ENCODE data around the gene PIK3CG.
A peak's percentile ranks its signal among the peaks of the same experiment; 100 is the strongest.

The PIK3CG gene

GRCh38 chr7:106858618-106859532 lies 6.2 kb upstream of the PIK3CG start:
- Histone ChIP-seq H3K4me1 (peaks cover 46% of the 10 kb centered on the region), H3K4me3 (no peak overlapping the region), H3K9me3 (peaks cover 25% of the 10 kb centered on the region), H3K9ac (no peak overlapping the region), H4K20me1 (no peaks in the 10 kb centered on the region), H3K36me3 (no peaks in the 10 kb centered on the region), H3K27me3 (no peaks in the 10 kb centered on the region), H3K27ac (no peak overlapping the region), H3K4me2 (peak overlapping the region; percentile 18; the same call in 1 of the 2 replicates)
- no peak for TF ChIP-seq Cebpa-rat (IDR thresholded peaks at IDR 0.05)

- H3K4me2 ChIP-seq: peak overlapping the region; percentile 97
- peaks cover 24% of the 10 kb centered on the region for H3K9me3 ChIP-seq
- no peaks in the 10 kb centered on the region for H3K27me3 ChIP-seq
- peaks cover 5% of the 10 kb centered on the region; the same call in 1 of the 2 replicates for H4K20me1 ChIP-seq
- peak overlapping the region; percentile 94 for H3K27ac ChIP-seq
- TF ChIP-seq Cebpa-rat (IDR thresholded peaks at IDR 0.05): no peak
- peaks cover 57% of the 10 kb centered on the region for H3K4me1 ChIP-seq
- peaks cover 4% of the 10 kb centered on the region for H3K36me3 ChIP-seq
- H3K4me3 ChIP-seq: no peak overlapping the region
- H3K9ac ChIP-seq: peak overlapping the region; percentile 88; the same call in 1 of the 2 replicates
Measured at GRCh38 chr7:106862317-106863089, 2.6 kb upstream of the PIK3CG start.

GRCh38 chr7:106863274-106863997 lies 1.6 kb upstream of the PIK3CG start:
- Histone ChIP-seq H4K20me1 (peaks cover 14% of the 10 kb centered on the region), H3K4me3 (peak overlapping the region; percentile 80), H3K27ac (peak overlapping the region; percentile 94), H3K27me3 (no peaks in the 10 kb centered on the region), H3K4me2 (peak overlapping the region; percentile 97), H3K36me3 (peaks cover 13% of the 10 kb centered on the region), H3K9ac (peak overlapping the region; percentile 88), H3K4me1 (peaks cover 66% of the 10 kb centered on the region), H3K9me3 (peaks cover 24% of the 10 kb centered on the region)
- TF ChIP-seq Cebpa-rat (IDR thresholded peaks at IDR 0.05): no peak

- peak overlapping the region; percentile 88 for H3K9ac ChIP-seq
- H3K4me2 ChIP-seq: peak overlapping the region; percentile 97
- H3K4me3 ChIP-seq: peak overlapping the region; percentile 80
- H3K4me1 ChIP-seq: peaks cover 69% of the 10 kb centered on the region
- peaks cover 13% of the 10 kb centered on the region for H3K9me3 ChIP-seq
- TF ChIP-seq Cebpa-rat (IDR thresholded peaks at IDR 0.05): no peak
- H3K27ac ChIP-seq: peak overlapping the region; percentile 94
- H3K36me3 ChIP-seq: peaks cover 24% of the 10 kb centered on the region
- no peaks in the 10 kb centered on the region for H3K27me3 ChIP-seq
- H4K20me1 ChIP-seq: peaks cover 25% of the 10 kb centered on the region
Measured at GRCh38 chr7:106864298-106865081, 592 bp upstream of the PIK3CG start.

GRCh38 chr7:106866298-106867281 lies 1.5 kb downstream of the PIK3CG start:
- Histone ChIP-seq H3K9me3 (peaks cover 11% of the 10 kb centered on the region; the same call in 1 of the 2 replicates), H3K36me3 (peaks cover 41% of the 10 kb centered on the region), H3K4me2 (peak overlapping the region; percentile 97), H3K27ac (peak overlapping the region; percentile 94), H3K27me3 (no peaks in the 10 kb centered on the region), H3K4me3 (peak overlapping the region; percentile 80), H3K4me1 (peaks cover 75% of the 10 kb centered on the region), H4K20me1 (peaks cover 46% of the 10 kb centered on the region), H3K9ac (peak overlapping the region; percentile 88)
- no peak for TF ChIP-seq Cebpa-rat (IDR thresholded peaks at IDR 0.05)

- Histone ChIP-seq H3K4me2 (peak overlapping the region; percentile 97), H3K27me3 (no peaks in the 10 kb centered on the region), H3K4me1 (peaks cover 75% of the 10 kb centered on the region), H3K9ac (peak overlapping the region; percentile 88), H3K4me3 (peak overlapping the region; percentile 80), H3K9me3 (peaks cover 20% of the 10 kb centered on the region), H4K20me1 (peaks cover 58% of the 10 kb centered on the region), H3K27ac (peak overlapping the region; percentile 94), H3K36me3 (peaks cover 53% of the 10 kb centered on the region)
- no peak for TF ChIP-seq Cebpa-rat (IDR thresholded peaks at IDR 0.05)
Measured at GRCh38 chr7:106867641-106868351, 2.7 kb downstream of the PIK3CG start.

- H3K4me3 ChIP-seq: peak overlapping the region; percentile 80
- peaks cover 71% of the 10 kb centered on the region for H3K4me1 ChIP-seq
- H3K4me2 ChIP-seq: peak overlapping the region; percentile 97
Measured at GRCh38 chr7:106868364-106868763, 3.3 kb downstream of the PIK3CG start.

More at GRCh38 chr7:106868364-106868763, 3.3 kb downstream of the PIK3CG start:
- no peak for TF ChIP-seq Cebpa-rat (IDR thresholded peaks at IDR 0.05)
- Histone ChIP-seq H3K36me3 (peaks cover 59% of the 10 kb centered on the region), H3K27ac (peak overlapping the region; percentile 94), H4K20me1 (peaks cover 63% of the 10 kb centered on the region), H3K27me3 (no peaks in the 10 kb centered on the region), H3K9ac (peak overlapping the region; percentile 72), H3K9me3 (peaks cover 24% of the 10 kb centered on the region)
